H1 (cell line): ENCODE results near the gene RAD51B. TPM values are rescaled to one million over a fixed set of nuclear protein-coding genes. Genes with fewer than 3 reads are reported as not detected.

Experiments used
- CTCF ChIA-PET: fragments of 300-600 bp; sonication (Branson Sonifier 250); formaldehyde crosslinking; loops from one replicate; lab custom pipeline; 2021; ENCODE audit not compliant: partially characterized antibody; lab: Charles Lee
- POLR2A ChIA-PET: fragments of 300-600 bp; sonication (Branson Sonifier 250); formaldehyde crosslinking; loops from one replicate; lab custom pipeline; 2021; ENCODE audit warnings: inconsistent platforms; ENCODE audit not compliant: partially characterized antibody; lab: Charles Lee
- DNase-seq, 2 experiments: peaks; one replicate each; pipeline versions ENCODE4 v3.0.0 to v3.0.0-alpha.2; 2010 to 2022; ENCODE audit warnings: low spot score in 2 of 2, low read depth in 1 of 2, mixed read lengths in 1 of 2
- FAIRE-seq: peaks from 2 replicates; lab custom pipeline; 2011; peaks lifted over from hg19 to GRCh38; lab: Jason Lieb, UNC
- H2AFZ ChIP-seq: 2 replicates; pipeline ENCODE4 v1.8.1; 2012; ENCODE audit warnings: low read length, inconsistent platforms
- H2AK5ac ChIP-seq: 2 replicates; pipeline ENCODE4 v1.6.1; 2013; ENCODE audit warnings: low read depth, low read length
- H2BK120ac ChIP-seq: replicated peaks from 2 replicates; pipeline ENCODE3; 2013; ENCODE audit warnings: low read depth, low read length, inconsistent platforms
- H2BK12ac ChIP-seq: 2 replicates; pipeline ENCODE4 v1.6.1; 2013; ENCODE audit warnings: low read depth, low read length
- H2BK15ac ChIP-seq: 2 replicates; pipeline ENCODE4 v1.6.1; 2013; ENCODE audit warnings: low read length
- H2BK20ac ChIP-seq: 2 replicates; pipeline ENCODE4 v1.6.1; 2013; ENCODE audit warnings: low read length
- H2BK5ac ChIP-seq: 2 replicates; pipeline ENCODE4 v1.6.1; 2013; ENCODE audit warnings: low read depth, low read length
- H3K14ac ChIP-seq: 2 replicates; pipeline ENCODE4 v1.6.1; 2013; ENCODE audit warnings: inconsistent platforms; ENCODE audit not compliant: insufficient read length
- H3K18ac ChIP-seq: 2 replicates; pipeline ENCODE4 v1.6.1; 2013; ENCODE audit warnings: low read length; ENCODE audit errors: extremely low read depth
- H3K23ac ChIP-seq: 2 replicates; pipeline ENCODE4 v1.6.1; 2013; ENCODE audit warnings: inconsistent platforms; ENCODE audit not compliant: insufficient read length
- H3K23me2 ChIP-seq: 2 replicates; pipeline ENCODE4 v1.6.1; 2013; ENCODE audit warnings: low read depth, low read length
- H3K27ac ChIP-seq: 2 replicates; pipeline ENCODE4 v1.6.1; 2011; ENCODE audit warnings: low read depth, low read length, inconsistent platforms
- H3K27me3 ChIP-seq, 4 experiments: replicated peaks in 1 of 4; 1 replicate in 1 of 4; 2 replicates in 3 of 4; pipeline versions ENCODE4 v1.6.1 to v1.8.1; 2011 to 2013; ENCODE audit warnings: low read length in 3 of 4, mild to moderate bottlenecking in 3 of 4, inconsistent platforms in 2 of 4, mixed read lengths in 2 of 4, moderate library complexity in 1 of 4; ENCODE audit not compliant: control insufficient read depth in 3 of 4, insufficient read depth in 3 of 4; ENCODE audit errors: extremely low read depth in 1 of 4
- H3K36me3 ChIP-seq, 4 experiments: 2 replicates each; pipeline versions ENCODE4 v1.6.1 to v1.8.1; 2011 to 2013; ENCODE audit warnings: mild to moderate bottlenecking in 4 of 4, low read length in 3 of 4, moderate library complexity in 2 of 4, control low read depth in 1 of 4, inconsistent platforms in 1 of 4; ENCODE audit not compliant: insufficient read depth in 4 of 4, control insufficient read depth in 2 of 4
- H3K4ac ChIP-seq: replicated peaks from 2 replicates; pipeline ENCODE3; 2013; ENCODE audit warnings: low read length, low read depth, mixed read lengths, inconsistent platforms; ENCODE audit not compliant: insufficient read length
- H3K4me1 ChIP-seq, 4 experiments: replicated peaks in 1 of 4; 1 replicate in 1 of 4; 2 replicates in 3 of 4; pipeline versions ENCODE4 v1.6.1 to v1.8.1; 2011 to 2013; ENCODE audit warnings: low read length in 3 of 4, inconsistent platforms in 2 of 4, mixed read lengths in 1 of 4; ENCODE audit not compliant: insufficient read depth in 4 of 4, control insufficient read depth in 3 of 4
- H3K4me2 ChIP-seq, 2 experiments: 2 replicates each; pipeline versions ENCODE4 v1.6.1 to v1.8.1; 2011 to 2013; ENCODE audit warnings: low read depth in 2 of 2, low read length in 2 of 2, control low read depth in 1 of 2, inconsistent platforms in 1 of 2, mild to moderate bottlenecking in 1 of 2; ENCODE audit not compliant: insufficient read depth in 1 of 2
- H3K4me3 ChIP-seq, 4 experiments: fragments of 200-600, 300-600 bp in 1 of 4; sonication (generic), shearing (Covaris generic), sonication (Bioruptor Twin) in 1 of 4; 2 replicates each; pipeline versions ENCODE4 v1.5.1 to v1.8.1; 2011 to 2016; ENCODE audit warnings: low read length in 4 of 4, low read depth in 3 of 4, control low read depth in 2 of 4, inconsistent platforms in 2 of 4, mild to moderate bottlenecking in 2 of 4, mixed read lengths in 1 of 4, moderate library complexity in 1 of 4; ENCODE audit not compliant: insufficient read depth in 2 of 4; ENCODE audit errors: extremely low read depth in 1 of 4
- H3K56ac ChIP-seq: replicated peaks from 2 replicates; pipeline ENCODE3; 2013; ENCODE audit warnings: low read depth, mild to moderate bottlenecking, mixed read lengths, low read length, inconsistent platforms; ENCODE audit not compliant: insufficient read length
- H3K79me1 ChIP-seq: 2 replicates; pipeline ENCODE4 v1.6.1; 2013; ENCODE audit warnings: low read depth, low read length, control low read depth
- H3K79me2 ChIP-seq, 2 experiments: 2 replicates each; pipeline versions ENCODE4 v1.6.1 to v1.8.1; 2012 to 2013; ENCODE audit warnings: low read length in 2 of 2, mild to moderate bottlenecking in 2 of 2, inconsistent platforms in 1 of 2; ENCODE audit not compliant: insufficient read depth in 2 of 2, control insufficient read depth in 1 of 2
- H3K9ac ChIP-seq, 4 experiments: replicated peaks in 1 of 4; 1 replicate in 1 of 4; 2 replicates in 3 of 4; pipeline versions ENCODE4 v1.6.1 to v1.8.1; 2011 to 2013; ENCODE audit warnings: low read depth in 3 of 4, low read length in 3 of 4, control low read depth in 2 of 4, mild to moderate bottlenecking in 2 of 4, moderate library complexity in 2 of 4, inconsistent platforms in 1 of 4; ENCODE audit errors: extremely low read depth in 1 of 4
- H3K9me3 ChIP-seq, 2 experiments: 2 replicates each; pipeline versions ENCODE4 v1.6.1 to v1.8.1; 2012 to 2013; ENCODE audit warnings: mild to moderate bottlenecking in 2 of 2, moderate library complexity in 2 of 2, control low read depth in 1 of 2, inconsistent platforms in 1 of 2, low read depth in 1 of 2, low read length in 1 of 2, mixed read lengths in 1 of 2; ENCODE audit not compliant: insufficient read depth in 2 of 2
- H4K20me1 ChIP-seq, 2 experiments: replicated peaks in 1 of 2; 2 replicates each; pipeline versions ENCODE3 to v1.8.1; 2011 to 2013; ENCODE audit warnings: inconsistent platforms in 2 of 2, low read length in 2 of 2, mild to moderate bottlenecking in 1 of 2; ENCODE audit not compliant: insufficient read depth in 2 of 2, control insufficient read depth in 1 of 2
- H4K5ac ChIP-seq: 2 replicates; pipeline ENCODE4 v1.6.1; 2013; ENCODE audit warnings: low read length, low read depth, mixed read lengths, inconsistent platforms; ENCODE audit not compliant: insufficient read length
- H4K8ac ChIP-seq: 2 replicates; pipeline ENCODE4 v1.8.0; 2013; ENCODE audit warnings: mild to moderate bottlenecking, moderate library complexity, low read length, inconsistent platforms; ENCODE audit not compliant: insufficient read depth; ENCODE audit errors: extremely low read depth
- H4K91ac ChIP-seq: replicated peaks from 2 replicates; pipeline ENCODE3; 2013; ENCODE audit warnings: low read length, mixed read lengths, inconsistent platforms; ENCODE audit not compliant: insufficient read length
- JUN ChIP-seq: IDR thresholded peaks from 2 replicates; pipeline ENCODE4 v1.6.1; 2011; ENCODE audit warnings: low read depth, mild to moderate bottlenecking, improper control_type of control experiment, low read length
- JUND ChIP-seq: IDR thresholded peaks from 2 replicates; pipeline ENCODE4 v1.6.1; 2011; ENCODE audit warnings: mild to moderate bottlenecking, improper control_type of control experiment, low read length
- RXRA ChIP-seq: IDR thresholded peaks from 2 replicates; pipeline ENCODE4 v1.6.1; 2011; ENCODE audit warnings: low read depth, mild to moderate bottlenecking, low read length, moderate library complexity; ENCODE audit not compliant: insufficient read depth
- SIN3A ChIP-seq, 2 experiments: IDR thresholded peaks in 1 of 2; conservative IDR thresholded peaks in 1 of 2; 2 replicates each; pipeline ENCODE4 v1.6.1; 2011 to 2012; ENCODE audit warnings: low read length in 2 of 2, improper control_type of control experiment in 1 of 2, low read depth in 1 of 2, mild to moderate bottlenecking in 1 of 2
- SP2 ChIP-seq: IDR thresholded peaks from 2 replicates; pipeline ENCODE4 v1.6.1; 2012; ENCODE audit warnings: mild to moderate bottlenecking, low read length, inconsistent platforms
- TAF1 ChIP-seq: IDR thresholded peaks from 2 replicates; pipeline ENCODE4 v1.6.1; 2011; ENCODE audit warnings: mild to moderate bottlenecking, low read depth, low read length
- WGBS, 2 experiments: shearing (Covaris generic) in 1 of 2; methylation state at CpG; one replicate each; pipeline versions ENCODE4 v1.1.6 to v1.1.7; 2013 to 2015; ENCODE audit warnings: low lambda C conversion rate in 2 of 2, mixed read lengths in 2 of 2, inconsistent platforms in 1 of 2, low coverage in 1 of 2, missing lambda C conversion rate in 1 of 2; ENCODE audit not compliant: insufficient replicate concordance in 2 of 2, insufficient coverage in 1 of 2, insufficient read length in 1 of 2; ENCODE audit errors: extremely low coverage in 1 of 2, missing lambda C conversion rate in 1 of 2; 5-methylcytosine and 5-hydroxymethylcytosine counted together
- polyA plus RNA-seq, 7 experiments: library from polyadenylated mRNA; depleted of rRNA in 3 of 7; stranded (reverse) in 5 of 7; unstranded in 2 of 7; fragments of >200 nt in 5 of 7; fragments of 200-250 nt in 2 of 7; gene quantifications; 1 replicate in 5 of 7; 2 replicates in 1 of 7; 4 replicates in 1 of 7; pipeline versions ENCODE4 v1.2.1 to v1.2.3, GENCODE V29; 2011 to 2013; ENCODE audit warnings: missing spikeins in 2 of 7, mixed read lengths in 2 of 7
- total RNA-seq: library from RNA; stranded (reverse); fragmentation: NEBNext Ultra II Directional; extraction: Animal tissue kit (Norgen Biotek cat#: 25700); gene quantifications from 2 replicates; pipeline ENCODE4 v1.2.1, GENCODE V29; 2021

The RAD51B gene
- total and polyA plus RNA-seq, 2 of the 8 experiments (the other 6 are each of a cell fraction or from before 2014, with no cell fraction given): 3.9 to 14.9 TPM

DNA sequence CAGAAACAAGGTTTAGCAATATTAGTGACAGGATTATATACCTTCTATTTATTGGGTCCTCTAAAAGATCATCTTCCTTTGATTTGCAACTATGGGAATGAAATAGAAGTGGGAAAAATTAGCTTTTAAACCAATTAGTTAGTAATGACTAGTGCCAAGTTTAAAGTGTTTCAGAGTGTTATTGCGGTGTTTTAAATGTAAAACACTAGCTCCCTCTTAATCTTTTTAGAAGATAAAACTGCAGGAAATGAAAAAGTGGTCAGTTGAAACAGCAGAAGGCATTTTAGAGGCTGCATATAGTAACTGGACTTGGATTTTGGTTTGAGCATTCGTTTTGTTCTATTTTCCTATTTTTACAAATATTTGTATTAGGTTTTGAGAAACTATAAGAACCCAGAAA is 286.2 kb downstream of the RAD51B start:
- H3K9ac ChIP-seq: no peak overlapping the region

More for the DNA sequence above, 286.2 kb downstream of the RAD51B start:
- H2BK20ac ChIP-seq: no peak overlapping the region
- H2BK15ac ChIP-seq: no peak overlapping the region
- H3K4me3 ChIP-seq: no peak overlapping the region
- H3K23ac ChIP-seq: no peak overlapping the region
- H2AFZ ChIP-seq: no peak overlapping the region
- no peaks in the 10 kb centered on the region for H3K79me1 ChIP-seq
- WGBS, 2 experiments: 89% methylated on average over 2 of the region's 2 CpGs; no CpG with 5 or more reads in 1 of the 2 experiments
- H3K27ac ChIP-seq: no peak overlapping the region
- H3K23me2 ChIP-seq: no peaks in the 10 kb centered on the region
- H3K18ac ChIP-seq: no peak overlapping the region
- no peak for FAIRE-seq
- CTCF ChIA-PET: no interaction called here
- no peak overlapping the region for H3K56ac ChIP-seq
- no peaks in the 10 kb centered on the region for H3K27me3 ChIP-seq
- H2BK5ac ChIP-seq: no peak overlapping the region
- H3K79me2 ChIP-seq: no peaks in the 10 kb centered on the region
- peaks cover 0 to 3% (median 1%) of the 10 kb centered on the region in 4 experiments; a peak in 2 of 8 replicates for H3K36me3 ChIP-seq
- no peak for TF ChIP-seq SIN3A (conservative IDR thresholded peaks at IDR 0.05 in 1 of 2, IDR thresholded peaks at IDR 0.05 in 1 of 2; ENCODE audit: low read depth in 1 of 2, low read length in 2 of 2)
- no peak for TF ChIP-seq TAF1
- TF ChIP-seq JUN: no peak
- no peak for TF ChIP-seq JUND
- TF ChIP-seq RXRA: no peak
- no peak for TF ChIP-seq SP2
- no peaks in the 10 kb centered on the region for H3K4me1 ChIP-seq
- no peak overlapping the region for H3K14ac ChIP-seq
- no peak overlapping the region for H2AK5ac ChIP-seq
- H4K5ac ChIP-seq: no peak overlapping the region
- H4K91ac ChIP-seq: no peak overlapping the region
- H3K4ac ChIP-seq: no peak overlapping the region
- DNase-seq: no peak
- peaks cover 21% of the 10 kb centered on the region in 2 experiments for H3K9me3 ChIP-seq
- H2BK120ac ChIP-seq: no peak overlapping the region
- POLR2A ChIA-PET: interaction anchor here (0.7 kb wide), 1 partner anchor 18 kb away, joined by 3 read pairs; no protein-coding TSS in a partner anchor
- H2BK12ac ChIP-seq: no peak overlapping the region
- H4K20me1 ChIP-seq: no peaks in the 10 kb centered on the region
- no peak overlapping the region for H3K4me2 ChIP-seq
- no peak overlapping the region for H4K8ac ChIP-seq
